SH-SY5Y (cell line): ENCODE data around the gene DYRK2.
A peak's percentile ranks its signal among the peaks of the same experiment; 100 is the strongest.

Source experiments
- GATA2 ChIP-seq: IDR thresholded peaks from 2 replicates; pipeline ENCODE4 v1.6.1; 2011; ENCODE audit warnings: mild to moderate bottlenecking, low read depth, low read length
- GATA3 ChIP-seq: IDR thresholded peaks from 2 replicates; pipeline ENCODE4 v1.6.1; 2011; ENCODE audit warnings: low read depth, mild to moderate bottlenecking, low read length, moderate library complexity

Gene DYRK2

DNA sequence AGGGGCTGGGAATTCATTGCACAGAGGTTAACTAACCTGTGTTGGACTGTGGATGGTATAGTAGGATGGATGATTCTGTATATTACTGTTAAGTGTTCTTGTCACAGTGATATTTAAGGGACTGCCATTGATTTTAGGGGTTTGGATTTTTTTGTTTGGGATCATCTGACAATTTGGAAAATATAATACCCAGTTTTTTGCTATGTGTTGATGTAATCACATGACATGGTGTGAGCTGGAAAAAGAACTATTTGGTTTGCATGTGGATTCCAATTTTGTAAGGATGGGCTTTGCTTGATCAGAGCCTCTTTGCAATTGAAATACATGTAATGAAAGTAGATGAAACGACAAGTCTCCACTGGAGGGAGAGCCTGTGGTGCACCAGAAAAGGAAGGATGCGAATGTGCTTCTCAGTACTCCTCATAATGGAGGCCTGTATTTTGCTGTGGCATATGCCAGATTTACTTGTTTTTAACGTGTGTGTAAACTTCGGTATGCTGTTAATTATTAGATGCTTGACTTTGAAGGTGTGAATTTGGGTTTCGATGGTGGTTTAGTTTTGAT lies 2.7 kb downstream of the DYRK2 start:
- no peak for TF ChIP-seq GATA3
- no peak for TF ChIP-seq GATA2

DNA sequence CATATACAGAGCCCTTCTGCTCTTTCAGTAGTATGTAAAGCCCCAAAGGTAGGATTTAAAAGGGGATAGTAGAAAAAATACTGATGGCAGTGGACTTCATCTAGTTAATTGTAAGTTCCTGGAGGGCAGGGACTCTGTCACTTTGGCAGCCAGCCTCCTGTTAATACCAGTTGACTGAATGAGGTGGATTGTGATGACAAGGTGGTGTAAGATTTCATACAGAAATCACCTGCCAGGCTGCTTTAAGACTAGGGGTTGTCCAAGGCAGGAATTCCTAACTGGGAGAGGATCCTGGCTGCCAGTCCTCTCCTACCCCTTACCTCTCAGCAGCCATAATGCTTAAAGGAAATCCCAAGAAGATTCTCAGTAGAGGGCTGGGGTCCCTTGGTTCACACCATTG lies 7.3 kb downstream of the DYRK2 start:
- TF ChIP-seq GATA3 (no peak), GATA2 (no peak)

DNA sequence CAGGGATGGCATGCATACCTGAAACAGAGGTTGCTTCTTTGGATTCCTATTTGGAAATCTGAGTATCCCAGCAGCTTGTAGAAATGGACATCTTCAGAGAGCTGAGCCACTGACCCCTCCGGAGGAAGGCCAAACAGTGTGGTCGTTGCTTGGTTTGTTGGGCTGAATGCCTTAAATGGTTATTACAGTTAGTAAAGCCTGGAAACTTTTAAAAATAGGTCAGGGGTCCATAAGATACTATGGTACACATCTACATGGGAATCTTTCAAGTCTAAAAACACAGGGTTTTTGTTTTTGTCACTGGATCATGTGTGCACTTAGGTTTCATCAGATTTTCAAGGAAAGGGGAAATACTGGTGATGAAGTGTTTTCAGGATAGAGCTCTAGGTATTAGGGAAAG lies 7.7 kb downstream of the DYRK2 start:
- TF ChIP-seq GATA3 = no peak

DNA sequence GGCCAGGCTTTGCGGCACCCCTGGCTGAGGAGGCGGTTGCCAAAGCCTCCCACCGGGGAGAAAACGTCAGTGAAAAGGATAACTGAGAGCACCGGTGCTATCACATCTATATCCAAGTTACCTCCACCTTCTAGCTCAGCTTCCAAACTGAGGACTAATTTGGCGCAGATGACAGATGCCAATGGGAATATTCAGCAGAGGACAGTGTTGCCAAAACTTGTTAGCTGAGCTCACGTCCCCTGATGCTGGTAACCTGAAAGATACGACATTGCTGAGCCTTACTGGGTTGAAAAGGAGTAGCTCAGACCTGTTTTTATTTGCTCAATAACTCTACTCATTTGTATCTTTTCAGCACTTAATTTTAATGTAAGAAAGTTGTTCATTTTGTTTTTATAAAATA lies 9.9 kb downstream of the DYRK2 start:
- TF ChIP-seq GATA2 (no peak), GATA3 (no peak)

DNA sequence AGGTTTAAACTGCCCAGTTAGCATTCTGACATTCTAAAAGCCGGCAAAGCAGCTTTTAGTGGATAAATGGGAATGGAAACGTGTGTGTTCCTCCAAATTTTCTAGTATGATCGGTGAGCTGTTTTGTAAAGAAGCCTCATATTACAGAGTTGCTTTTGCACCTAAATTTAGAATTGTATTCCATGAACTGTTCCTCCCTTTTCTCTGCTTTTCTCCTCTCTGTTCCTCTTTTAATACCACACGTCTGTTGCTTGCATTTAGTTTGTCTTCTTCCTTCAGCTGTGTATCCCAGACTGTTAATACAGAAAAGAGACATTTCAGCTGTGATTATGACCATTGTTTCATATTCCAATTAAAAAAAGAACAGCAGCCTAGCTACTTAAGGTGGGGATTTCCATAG lies 10.7 kb downstream of the DYRK2 start:
- no peak for TF ChIP-seq GATA2
- no peak for TF ChIP-seq GATA3

DNA sequence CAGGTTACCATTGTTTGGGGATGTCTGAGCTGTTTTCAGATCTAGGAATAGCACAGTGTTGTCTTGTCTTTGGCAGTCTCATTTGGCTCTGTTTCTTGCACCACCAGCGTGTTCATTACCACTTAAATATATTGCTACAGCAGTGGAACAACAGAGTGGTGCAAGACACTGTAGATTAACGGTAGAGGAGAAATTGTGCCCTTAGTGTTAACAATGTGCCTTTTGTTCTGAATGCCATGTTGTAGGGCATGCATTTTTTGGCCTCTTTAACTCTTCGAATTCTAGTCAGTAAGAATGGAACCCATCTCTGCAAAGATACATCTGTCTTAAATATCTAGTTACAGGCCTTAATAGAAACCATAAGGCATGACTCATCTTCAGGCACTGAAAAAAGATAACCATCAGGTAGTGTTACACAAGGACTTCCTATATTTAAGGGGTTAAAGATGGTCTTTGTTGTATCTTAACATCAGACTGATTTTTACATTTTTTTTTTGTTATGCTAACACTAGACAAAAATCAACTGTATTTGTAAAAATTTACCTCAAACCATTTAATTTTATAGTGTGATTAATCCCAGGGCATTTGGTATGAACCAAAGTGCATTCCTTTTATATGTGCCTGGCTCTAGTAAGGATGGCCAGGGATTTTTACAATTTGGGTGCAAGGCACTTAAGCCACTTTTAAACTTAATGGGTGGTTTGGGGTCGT lies 12.9 kb downstream of the DYRK2 start:
- TF ChIP-seq GATA3 (peak; percentile 87), GATA2 (peak; percentile 39; the same call in 1 of the 2 replicates)

DNA sequence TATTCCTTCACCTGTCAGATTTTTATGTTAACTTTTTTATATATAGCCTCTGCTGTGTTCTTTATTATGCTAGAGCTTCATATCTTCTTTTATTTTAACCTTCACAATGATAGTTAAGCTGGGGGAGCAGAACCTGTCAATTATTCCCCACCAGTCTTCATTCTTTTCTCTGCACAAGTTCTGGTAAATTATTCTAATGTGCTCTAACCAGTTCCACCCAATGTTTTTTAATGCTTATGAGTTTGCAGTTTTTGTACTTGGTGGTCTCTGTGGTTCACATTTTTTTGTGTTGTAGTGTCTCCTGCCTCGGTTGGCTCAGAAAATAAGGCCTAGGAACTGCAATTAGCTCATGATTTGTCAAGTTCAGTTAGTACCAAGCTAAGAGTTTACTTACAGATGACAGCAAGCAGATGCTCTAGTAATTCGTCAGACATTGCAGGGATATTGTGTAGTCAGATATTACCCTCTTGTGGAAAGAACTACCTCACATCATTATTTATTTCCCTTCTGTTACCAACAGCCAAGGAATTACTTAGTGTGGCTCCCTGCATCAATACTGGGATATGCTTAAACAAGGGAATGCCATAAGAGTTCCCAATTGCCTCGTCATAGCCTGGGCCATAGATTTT lies 14.5 kb downstream of the DYRK2 start:
- no peak for TF ChIP-seq GATA3

DNA sequence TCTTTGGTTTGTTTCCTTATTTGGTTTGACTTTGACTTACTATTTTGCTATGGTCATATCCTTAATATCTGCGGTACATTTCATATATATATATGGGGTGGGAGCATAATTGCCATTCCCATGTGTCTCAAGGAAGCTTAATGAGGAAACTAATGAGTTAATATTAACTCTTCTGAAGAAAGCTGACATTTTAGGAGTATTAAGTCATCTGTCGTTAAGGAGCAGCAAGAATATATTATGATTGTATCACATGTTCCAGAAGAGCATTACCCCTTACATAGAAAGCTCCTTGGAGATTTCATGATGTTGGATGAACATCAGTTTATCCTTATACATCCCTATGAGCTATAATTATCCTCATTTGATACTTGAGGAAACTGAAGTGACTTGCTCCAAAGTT lies 15.6 kb downstream of the DYRK2 start:
- TF ChIP-seq GATA2 = no peak
- TF ChIP-seq GATA3 = no peak

DNA sequence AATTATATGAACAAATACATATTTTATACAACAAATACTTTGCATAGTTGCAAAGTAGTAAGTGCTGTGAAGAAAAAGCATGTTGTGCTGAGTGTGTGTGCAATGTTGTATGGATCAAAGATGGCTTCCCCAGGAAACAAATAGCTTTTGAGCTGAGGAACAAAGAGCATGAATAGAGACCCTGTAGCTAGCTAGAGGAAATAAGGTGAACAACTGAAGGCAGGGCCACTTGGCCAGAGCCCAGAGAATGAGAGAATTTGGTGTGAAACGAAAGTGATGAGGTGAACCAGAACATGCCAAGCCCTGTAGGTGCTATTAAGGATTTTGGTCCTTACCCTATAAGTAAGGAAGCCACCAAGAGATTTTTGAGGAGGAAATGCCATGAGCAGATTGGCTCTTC lies 17.1 kb downstream of the DYRK2 start:
- TF ChIP-seq GATA3 (no peak), GATA2 (no peak)

DNA sequence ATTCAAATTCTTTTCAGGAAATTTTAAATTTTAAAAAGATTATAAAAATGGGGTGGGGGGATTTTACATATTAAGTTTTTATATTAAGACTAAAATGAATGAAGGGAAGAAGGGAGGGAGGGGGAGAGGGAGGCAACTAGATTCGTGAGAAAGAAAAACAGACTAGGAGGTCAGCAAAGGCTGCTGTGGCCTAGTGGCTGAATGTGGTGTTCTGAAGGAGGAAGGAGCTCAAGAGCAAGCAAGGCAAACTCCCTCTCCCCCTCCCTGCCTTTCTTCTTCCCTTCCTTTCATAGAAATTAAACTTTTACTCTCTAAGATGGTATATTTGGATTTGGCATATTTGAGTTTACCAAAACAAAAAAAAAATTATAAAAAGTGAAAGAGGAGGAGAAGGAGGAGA lies 18.1 kb downstream of the DYRK2 start:
- TF ChIP-seq GATA3 (no peak), GATA2 (no peak)

DNA sequence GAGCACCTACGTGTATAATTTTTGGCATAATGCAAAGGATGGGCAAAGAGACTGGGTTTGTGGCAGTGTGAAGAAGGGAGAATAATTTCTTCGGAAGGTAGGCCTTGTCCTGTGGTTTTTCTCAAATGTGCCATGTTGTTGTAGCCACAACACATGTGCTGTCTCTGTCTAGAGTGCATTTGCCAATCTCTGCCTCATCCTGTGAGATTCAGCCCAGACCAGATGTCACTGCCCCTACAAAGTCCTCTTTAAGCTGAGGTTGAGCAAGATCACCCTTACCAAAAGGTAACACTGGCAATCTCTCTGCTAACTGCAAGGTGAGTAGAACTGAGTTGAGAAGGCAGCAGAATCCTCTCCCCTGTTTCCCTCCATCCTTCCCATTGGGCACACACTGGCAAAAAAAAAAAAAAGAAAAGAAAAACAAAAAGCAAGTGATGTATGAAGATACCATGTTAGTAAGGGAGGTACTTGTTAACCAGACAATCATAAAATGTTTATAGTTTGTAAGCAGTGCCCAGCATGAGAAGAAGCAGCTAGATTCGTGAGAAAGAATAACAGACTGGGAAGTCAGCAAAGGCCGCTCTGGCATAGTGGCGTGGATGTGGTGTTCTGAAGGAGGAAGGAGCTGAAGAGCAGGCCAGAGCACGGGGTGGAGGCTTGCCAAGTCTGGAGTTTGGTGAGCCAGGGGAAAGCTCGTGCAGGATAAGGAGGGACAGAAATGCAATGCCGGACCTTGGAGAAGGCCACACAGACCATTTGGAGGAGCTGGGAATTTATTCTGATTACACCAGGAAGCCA lies 18.9 kb downstream of the DYRK2 start:
- no peak for TF ChIP-seq GATA3
- TF ChIP-seq GATA2 = no peak

DNA sequence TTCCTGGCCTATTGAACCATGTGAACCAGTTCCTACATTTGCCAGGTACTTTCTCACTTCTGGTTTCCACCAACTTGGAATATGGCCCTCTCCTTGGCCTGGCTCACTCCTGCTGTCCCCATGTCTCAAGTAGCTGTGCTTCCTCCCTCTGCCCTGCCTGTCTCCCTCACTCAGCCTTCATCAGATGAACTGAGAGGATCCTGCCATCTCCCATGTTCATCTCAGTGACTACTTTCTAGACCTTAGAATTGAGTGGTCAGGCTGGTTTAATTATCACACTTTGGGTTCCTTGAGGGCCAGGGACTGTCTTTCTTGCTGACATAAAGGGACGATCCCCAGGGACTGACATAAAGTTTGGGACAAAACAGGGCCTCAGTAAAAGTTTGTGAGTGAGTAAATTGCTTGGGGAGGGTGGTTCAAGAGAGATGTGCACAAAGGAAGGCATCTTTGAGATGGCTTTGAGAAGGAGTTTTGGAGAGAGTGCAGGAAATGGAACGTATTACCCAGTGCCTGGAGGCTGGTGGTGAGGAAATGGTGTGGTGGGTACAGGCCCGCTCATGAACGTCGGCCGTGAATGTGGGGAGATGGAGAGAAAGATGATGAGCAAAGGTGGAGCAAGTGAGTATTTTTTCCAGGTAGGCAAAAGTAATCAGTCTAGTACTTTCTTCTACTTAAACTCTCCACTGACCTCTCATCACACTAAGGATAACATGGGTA lies 20.8 kb downstream of the DYRK2 start:
- TF ChIP-seq GATA2 (no peak), GATA3 (no peak)

DNA sequence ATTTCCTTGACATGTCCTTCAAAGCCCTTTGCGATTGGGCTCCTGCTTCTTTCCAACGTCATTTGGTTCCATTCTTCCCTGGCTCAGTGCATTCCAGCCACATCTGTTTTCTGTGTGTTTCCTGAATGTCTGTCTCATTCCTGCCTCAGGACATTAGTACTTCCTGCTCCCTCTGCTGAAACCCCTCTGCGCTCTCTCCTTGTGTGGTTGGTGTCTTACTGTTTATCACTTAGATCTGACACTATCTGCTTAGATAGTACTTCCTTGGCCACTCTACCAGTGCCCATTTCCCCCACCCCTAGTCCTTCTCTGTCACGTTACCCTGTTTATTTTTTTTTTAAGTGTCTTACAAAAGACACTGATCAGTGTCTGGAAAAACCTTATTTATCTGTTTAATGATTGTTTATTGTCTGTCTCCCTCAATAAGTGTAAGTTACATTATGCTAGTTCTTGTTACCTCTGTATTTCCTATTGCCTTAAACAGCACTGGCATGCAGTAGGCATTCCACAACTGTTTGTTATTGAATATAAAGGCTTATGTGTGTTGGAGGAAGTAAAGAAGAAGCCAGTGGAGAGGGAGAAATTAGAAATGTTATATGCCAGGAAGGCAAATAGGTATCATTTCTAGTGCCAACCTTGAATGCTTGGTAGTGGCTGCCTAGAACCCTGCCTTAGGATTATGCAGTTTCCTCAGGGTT lies 21.5 kb downstream of the DYRK2 start:
- TF ChIP-seq GATA3 (no peak), GATA2 (no peak)

DNA sequence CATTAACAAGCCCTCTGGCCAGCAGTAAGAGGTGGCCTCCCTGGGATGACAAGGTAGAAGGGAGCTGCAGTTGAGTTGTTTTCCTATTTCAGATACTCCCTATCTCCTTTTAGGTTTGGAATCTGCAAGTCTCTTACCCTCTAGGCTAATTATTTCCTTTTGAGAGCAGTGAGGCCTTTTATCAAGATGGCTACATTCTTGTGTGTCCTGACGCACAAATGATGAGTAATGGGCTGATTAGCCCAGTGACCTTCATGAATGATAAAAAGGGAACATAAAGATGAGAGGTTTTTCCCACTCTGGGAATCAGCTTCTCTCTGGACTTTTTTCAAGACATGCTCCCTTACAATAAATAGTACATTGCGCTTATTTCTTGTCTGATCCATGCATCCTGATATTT lies 22.9 kb downstream of the DYRK2 start:
- TF ChIP-seq GATA3 (no peak), GATA2 (no peak)
